GM21825 (cell line): Measurements from ENCODE around the gene TMEM63C.

Experiments used
- ATAC-seq: cut with Tn5 transposase; IDR thresholded peaks from one replicate; pipeline ENCODE4 v1.9.1; 2021; ENCODE audit warnings: mild to moderate bottlenecking, moderate library complexity; ENCODE audit not compliant: unreplicated experiment

The TMEM63C gene

DNA sequence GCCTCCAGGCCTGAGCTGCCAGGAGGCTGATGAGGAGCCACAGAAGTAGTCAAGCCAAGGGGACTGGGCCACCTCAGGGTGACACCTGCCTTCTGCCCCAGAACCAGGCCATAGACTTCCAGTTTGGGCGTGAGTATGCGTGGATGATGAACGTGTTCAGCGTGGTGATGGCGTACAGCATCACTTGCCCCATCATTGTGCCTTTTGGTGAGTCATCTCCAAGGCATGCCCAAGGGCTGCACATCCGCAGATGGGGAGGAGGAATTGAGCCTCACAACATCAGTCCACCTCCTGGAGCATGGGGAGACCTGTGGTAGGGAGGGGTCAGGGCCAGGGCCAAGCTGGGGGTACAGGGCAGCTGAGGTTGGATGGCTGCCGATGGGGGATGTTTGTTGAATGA, 67.1 kb downstream of the TMEM63C start:
- ATAC-seq, result no peak

DNA sequence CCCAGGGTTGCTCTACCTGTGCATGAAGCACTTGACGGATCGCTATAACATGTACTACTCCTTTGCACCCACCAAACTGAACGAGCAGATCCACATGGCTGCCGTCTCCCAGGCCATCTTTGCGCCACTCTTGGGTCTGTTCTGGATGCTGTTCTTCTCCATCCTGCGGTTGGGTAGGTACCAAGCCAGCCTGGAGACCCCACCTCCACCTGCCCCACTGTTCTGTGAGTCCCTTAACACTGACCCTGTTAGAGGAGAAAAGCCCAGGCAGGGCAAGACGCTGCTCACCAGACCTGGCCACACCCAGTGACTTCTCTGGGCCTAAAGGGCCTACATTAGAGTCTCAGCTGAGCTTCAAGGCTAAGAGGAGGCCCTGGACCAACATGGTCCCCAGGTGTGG, 67.7 kb downstream of the TMEM63C start:
- ATAC-seq, result no peak

DNA sequence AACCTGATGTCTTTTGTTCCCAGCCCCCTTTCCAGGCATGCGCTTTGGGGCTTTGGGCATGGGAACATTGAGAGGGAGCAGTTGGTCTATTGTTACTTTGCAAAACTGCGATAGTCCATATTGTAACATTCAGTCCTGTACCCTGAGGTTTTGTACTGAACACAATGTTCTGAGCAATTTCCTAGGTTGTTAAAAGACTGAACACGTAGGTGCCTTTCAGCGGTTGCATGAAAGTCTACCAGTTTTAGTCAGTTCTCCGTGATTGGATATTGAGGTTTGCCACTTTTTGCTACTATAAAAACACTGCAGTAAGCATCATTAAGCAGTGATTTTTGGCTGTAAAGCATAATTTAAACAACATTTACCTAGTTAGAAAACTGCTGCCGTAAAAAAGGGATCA, 69.3 kb downstream of the TMEM63C start:
- ATAC-seq, result no peak

DNA sequence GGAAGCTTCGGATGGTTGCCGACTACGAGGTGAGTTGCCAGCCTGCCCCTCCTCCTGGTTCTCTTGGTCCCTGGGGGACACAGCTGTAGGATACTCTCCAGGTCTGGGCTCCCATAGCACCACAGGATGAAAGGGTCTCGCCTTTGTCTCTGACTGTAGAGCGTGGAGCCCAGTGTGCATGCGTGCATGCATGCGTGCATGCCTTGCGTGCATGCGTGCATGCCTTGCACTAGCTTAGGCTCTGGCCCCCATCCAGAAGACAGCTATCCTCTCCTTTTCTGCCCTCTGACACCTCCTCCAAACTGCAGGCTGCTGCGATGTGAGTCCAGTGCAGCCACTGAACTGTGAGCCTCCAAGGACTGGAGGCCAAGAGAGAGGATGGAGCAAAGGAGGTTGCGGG, 70.3 kb downstream of the TMEM63C start:
- no peak for ATAC-seq

DNA sequence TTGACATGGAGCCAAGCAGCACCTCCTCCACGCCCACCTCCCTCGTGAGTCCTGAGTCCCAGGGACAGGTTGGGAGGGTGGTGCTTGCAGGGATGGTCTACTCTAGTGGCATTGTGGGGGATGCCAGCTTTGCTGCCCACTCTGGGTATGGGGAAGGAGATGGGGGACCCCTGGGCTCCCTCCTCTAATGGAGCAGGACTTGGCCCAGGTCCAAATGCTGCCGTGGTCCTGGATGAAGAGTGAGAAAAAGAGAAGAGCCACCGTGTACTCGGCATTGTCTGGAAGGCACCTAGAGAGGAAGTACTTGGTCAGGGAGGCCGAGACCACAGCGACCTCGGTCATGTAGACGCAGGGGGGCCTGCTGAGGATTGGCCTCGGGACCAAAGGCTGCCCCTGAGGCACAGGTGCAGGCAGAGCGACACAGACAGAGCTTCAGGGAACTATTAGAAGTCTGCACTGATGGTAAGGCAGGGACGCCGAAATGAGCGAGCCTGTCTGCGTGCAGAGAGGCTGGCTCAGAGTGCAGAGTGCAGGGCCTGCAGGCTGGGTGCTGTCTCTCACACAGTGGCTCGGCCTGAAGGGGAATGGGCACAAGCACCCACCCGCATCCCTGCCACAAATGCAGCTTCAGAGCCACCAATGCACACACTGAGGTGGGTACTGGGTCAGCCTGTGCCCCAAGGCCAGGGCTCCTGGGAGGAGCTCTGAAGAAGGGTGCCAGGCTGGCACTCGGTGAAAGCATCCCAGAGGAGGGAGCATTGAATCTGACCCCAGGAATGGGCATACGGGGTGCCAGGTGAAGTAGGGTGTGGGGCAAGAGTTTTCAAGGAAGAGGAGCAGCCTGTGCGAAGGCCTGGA, 72.0 kb downstream of the TMEM63C start:
- no peak for ATAC-seq

DNA sequence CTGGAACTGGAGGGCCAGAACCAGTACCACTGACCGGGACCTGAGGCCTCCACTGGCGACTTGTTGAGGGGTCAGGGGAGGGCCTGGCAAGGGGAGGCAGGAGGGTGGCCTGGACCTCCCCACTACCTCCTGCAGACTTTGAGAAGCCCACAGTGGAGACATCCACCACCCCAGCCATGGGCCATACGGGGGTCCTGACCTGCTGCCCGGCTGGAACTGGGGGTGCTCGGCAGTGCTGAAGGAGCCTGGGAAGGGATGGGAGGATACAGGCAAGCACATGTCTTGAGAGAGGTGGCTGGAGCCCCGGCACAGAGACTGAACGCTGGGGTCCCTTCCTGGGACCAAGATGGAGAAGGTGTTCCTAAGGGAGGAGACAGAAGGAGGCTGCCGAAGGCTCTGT, 75.1 kb downstream of the TMEM63C start:
- no peak for ATAC-seq

DNA sequence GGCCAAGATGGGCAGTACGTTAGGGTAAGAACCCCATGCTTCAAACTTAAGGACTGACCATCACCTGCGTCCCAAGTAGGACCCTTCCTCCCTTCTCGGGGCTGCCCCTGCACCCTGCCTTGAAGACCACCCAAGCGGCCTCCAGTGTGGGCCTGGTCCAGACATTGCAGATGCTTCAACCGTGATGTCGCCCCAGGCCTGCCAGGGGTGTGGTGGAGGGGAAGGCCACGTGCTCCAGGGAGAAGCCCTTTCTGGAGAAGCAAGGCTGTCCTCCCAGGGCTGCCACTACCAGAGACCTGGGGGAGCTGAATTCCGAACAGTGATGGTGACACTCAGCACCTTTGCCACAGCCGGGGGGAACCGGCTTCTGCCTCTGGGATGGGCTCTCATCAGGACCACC, 76.1 kb downstream of the TMEM63C start:
- ATAC-seq, result no peak

DNA sequence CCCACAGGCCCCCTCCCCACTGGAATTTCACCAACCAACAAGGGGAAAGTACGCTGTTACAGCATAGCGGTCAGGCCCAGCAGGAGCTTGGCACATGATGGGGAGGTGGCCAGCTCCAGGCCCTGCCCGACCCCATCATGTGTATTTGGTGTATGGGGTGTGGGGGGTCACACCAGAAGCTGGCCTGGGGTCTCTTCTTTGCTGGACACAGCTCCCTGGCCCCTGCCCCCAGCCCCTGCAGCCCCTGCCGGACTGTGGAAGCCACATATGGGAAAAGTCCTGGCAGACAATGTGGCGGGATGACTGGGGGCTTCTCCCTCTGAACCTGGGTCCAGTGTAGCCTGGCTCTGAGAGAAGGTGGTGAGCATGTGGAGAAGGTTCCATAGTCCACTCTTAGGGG, 77.0 kb downstream of the TMEM63C start:
- no peak for ATAC-seq

DNA sequence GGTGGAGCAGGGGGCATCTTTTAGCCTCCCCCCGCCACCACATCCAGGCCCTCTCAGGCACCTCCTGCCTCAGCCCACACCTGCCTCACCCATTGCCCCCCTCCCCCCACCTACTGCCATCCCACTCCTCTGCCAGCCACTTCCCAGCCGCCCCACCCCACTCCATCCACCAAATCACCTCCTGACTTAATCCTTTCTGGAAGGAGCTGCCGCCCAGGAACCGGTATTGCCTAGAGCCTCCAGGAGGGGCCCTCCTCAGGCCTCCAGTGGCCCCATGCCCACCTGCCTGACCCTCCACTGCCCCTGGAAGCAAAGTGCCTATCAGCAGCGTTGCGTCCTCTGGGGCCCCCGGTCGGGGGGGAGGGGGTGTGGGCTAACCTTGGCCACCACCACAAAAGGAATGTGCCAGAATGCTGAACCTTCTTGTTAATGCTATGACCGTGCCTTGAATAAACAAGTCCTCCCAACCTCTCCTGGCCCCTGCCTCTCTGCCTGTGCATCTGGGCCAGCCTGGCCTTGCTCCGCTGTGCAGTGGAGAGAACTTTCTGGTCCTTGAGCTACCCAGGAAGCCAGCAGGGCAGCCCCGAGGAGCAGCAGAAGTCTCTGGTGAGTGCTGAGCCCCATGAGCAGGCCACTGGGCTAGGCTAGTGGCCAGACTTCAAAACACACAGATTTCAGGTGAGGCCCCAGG, 77.6 kb downstream of the TMEM63C start:
- no peak for ATAC-seq

DNA sequence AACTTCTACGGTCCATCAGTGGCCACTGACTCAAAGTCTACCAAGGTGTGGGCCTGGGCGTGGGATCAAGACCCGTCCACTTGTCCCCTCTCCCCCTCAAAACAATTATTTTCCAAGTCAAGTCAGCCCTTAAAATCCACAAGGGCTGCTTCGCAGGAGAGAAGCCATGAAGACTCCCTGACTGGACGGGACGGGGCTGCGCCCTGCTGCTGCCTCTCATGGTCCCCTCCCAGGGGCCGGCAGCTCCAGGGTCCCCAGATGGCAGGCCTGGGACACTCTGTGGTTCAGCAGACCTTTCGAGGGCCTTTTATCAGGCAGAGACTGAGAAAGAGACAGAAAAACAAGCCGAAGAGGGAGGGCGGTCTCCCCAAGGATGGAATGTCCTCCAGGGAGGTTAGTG, 78.6 kb downstream of the TMEM63C start:
- no peak for ATAC-seq

DNA sequence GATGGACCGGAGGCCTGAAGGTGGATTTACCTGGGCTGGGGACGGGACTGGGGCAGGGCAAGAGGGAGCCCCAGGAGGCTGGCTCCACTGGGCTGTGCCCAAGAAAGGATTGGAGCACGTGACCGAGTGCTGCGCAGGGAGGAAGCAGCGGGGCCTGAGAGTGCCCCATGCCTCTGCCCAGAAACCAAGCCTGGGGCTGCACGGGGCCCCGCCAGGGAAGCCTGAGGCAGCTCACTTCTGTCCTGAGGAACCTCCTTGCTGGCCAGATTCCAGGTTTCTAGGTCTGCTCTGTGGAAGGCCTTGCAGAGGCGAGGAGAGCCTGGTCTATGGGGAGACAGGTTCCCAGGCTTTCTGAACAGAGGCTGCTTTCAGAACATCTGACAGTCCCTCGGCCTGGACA, 79.0 kb downstream of the TMEM63C start:
- no peak for ATAC-seq

DNA sequence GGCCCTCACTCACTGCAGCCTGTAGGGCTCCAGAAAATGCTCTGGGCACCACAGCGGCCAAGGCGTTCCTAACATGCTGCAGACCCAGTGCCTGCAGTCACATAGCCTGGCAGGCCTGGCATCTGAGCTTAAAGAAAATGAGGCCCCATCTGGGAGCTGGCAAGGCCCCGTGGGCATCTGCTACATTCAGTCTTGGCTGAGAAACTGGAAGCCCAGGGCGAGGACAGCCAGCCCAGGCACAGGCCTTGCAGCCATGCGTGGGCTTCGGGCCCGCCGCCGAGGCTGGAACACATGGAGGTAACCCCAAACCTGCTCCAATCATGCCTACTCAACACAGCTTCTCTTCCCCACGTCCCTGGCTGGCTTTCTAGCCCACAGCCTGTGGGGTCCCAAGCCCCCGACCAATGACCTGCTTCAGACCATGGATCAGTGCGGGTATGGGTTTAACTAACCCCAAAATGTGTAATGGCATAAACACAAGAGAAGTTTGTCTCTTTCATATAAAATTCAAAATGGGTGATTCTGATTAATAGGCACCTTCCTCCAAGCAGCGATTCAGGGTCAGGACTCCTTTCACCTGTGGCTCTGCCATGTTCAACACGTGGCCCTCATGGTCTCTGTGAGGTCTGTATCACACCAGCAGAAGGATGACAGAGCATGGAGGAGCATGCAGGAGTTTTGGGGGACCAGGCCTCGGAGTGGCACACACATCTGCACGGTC, 83.0 kb downstream of the TMEM63C start:
- ATAC-seq, result no peak

DNA sequence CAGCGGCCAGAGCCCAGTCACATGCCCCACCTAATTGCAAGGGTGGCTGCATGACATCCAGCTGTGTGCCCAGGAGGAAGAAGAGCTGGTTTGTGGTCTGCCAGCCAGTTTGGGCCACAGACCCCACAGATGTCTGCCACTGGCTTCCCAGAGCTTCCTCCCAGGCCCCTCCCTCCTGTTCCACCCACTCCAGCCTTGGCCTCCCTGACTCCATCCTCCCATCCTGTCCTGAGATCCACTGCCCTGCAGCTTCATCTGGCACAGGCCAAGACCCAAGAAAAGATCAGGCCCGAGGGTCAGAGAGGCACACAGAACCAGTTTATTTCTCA, 83.6 kb downstream of the TMEM63C start:
- no peak for ATAC-seq

DNA sequence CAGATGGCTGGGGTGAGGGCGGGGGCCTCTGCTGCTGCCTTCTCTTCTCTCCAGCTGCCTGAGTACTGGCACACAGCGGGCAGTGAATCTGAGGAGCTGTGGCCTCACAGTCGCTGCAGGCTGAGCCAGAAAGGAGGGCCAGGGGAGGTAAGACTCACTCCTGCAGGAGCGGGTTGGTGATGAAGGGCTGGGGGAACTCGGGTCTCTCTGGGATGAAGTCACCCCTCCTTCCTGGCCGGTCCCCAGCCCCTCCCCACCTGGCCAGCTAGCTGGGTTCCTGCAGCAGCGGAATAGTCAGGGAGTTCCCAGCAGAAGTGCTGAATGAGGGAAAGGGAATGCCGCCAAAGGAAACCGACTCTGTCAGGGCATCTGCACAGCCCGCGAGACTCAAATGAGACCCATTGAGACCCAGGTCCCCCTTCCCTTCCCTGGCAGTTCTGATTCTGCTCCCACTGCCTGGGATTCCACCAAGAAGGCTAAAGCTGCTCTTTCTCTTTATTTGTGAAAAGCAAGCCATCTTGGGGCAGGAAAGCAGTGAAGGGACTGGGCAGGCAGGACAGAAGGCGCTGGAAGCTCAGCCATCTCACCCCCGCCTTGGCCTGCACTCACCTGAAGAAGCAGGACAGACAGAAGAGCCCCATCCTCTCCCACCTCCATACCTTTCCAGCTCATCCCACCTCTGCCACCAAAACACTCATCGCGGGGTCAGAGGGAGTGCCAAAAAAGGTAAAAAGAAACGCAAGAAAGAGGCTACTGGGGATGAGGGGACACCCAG, 84.2 kb downstream of the TMEM63C start:
- no peak for ATAC-seq

DNA sequence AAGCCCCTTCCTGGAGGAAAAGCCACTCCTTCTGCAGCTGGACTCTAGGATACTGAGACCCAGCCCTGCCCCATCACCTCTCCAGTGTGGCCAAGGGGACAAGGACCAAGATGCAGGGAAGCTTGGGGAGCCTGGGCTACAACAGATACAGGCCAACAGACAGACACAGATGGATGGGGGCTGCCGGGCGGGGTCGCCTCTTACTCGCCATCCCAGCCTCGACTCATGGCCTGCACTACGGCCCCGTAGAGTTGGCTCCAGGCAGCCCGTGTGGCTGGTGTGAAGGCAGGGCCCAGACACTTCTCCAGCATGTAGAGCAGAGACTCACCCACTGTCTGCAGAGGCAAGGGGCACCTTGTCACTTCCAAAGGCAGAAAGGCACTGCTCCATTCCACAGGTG, 84.7 kb downstream of the TMEM63C start:
- no peak for ATAC-seq

DNA sequence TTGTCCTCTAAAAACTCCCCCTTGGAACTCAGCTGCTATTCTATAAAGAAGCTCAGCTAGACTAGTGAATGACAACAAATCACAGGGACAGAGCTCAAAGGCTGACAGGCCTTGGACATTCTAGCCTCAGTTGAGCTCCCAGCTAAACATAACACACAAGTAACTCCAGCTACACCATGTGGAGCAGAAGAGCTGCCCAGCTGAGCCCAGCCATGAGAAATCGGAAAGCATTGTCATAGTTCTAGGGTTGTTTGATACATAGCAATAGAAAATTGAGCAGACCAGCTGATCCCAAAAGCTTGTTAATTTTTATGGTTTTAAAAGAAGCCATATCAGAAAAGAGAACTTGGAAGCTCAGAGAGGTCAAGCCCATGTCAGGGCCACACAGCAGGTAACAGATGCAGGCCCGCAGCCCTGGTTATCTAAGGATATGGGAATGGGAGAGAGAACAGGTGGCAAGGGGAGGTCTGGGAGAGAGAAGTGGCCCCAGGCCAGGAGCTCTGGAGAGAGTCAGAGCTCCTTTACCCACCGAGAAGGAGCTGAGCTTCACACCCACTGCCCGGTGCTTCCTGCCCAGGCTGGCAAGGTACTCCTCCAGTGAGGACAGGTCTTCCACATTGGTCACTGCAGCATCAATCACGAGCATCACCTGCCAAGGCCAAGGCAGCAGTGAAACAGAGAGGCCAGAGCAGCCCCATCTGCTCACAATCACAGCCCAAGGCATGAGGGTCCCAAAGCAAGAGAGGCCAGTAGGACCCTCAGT, 86.5 kb downstream of the TMEM63C start:
- no peak for ATAC-seq

DNA sequence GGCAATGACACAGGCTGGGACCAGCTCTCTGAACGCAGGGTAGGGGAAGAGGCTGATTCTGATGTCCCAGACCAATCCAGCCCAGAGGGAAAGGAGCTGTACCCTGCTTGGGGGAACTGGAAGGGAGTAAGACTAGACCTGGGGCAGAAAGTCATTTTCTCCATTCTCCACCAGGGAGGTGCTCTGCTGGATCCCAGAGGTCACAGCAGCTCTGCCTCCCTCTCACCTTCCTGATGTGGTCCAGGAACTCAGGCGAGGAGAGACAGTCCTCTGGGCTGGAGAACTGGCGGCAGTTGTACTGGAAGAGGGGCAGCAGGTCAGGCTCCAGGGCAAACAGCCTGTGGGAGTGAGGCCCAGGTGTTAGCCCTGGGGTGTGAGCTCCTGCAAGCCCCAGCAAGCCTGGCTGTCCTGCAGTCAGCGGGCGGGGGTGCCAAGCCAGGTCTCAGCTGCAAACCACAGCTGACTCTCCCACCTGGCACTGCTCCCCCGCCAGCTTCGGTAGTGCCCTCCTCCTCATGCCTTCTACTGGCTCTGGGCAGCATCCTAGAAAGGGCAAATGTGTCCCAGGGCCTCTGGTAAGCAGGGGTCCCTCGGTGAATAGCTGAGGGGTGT, 87.5 kb downstream of the TMEM63C start:
- no peak for ATAC-seq

DNA sequence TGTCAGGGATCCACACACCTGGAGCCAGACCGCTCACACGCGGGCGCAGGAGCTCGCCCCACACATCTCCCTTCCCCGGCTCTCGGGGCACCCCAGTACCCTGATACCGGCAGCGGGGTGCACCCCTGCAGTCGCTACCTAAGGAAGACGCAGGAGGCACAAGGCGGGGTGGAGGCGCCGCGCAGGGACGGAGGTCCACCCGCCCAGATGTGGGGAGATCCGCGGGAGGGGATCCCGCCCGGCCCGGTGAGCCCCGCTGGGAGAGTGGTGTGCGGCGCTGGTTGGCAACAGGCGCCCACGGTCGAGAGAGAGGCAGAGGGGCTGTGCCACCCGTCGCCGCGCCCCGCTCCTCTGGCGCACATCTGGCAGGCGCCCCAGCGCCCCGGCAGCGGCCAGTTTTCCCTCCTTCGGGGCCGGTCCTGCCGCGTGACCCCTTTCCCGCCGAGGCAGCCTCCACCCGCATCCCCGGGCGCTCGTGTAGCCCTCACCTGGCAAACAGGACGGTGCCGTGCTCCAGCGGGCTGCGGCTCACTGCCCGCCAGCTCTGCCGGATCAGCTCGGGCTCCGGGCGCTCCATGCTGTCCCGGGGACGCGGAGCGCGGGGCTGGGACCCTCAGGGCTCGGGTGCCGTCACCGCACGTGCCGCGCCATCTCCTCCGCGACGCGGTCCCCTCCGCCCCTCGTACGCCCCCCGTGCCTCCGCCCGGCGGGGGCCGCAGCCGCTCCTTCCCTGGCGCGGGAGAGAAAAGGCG, 88.9 kb downstream of the TMEM63C start:
- no peak for ATAC-seq

DNA sequence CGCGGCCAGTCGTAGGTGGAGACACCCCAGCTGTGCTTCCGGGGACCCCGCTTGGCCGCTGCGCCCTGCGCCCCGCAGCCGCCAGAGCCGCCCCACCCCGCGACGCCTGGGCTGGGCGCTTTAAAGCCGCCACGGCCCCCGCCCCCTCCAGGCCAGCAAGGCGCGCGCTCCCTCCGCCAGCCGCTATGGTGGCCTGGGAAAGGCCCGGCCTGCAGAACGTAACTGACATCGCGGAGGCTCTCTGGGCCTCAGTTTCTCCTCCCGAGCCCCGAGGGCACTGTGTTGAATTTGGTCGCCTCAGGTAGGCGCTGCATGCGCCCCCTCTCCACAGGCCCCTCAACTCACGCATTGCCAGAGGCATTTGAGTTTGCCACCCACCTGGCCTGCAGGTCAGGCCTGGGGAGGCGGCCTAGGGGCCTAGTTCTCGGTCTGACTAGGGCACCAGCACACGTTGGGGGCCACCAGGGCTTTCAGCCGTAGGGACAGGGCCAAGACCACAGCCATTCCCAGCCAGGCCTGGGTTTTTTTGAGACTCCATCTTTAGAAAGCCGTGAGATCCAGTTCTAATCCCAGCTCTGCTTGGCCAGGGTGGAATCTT, 89.6 kb downstream of the TMEM63C start, which contains the start of gene NGB:
Gene NGB, minus strand, starts transcription at position 94 of the 598 bp plus-strand sequence. CDS start 269 bp downstream, outside the sequence.
- no peak for ATAC-seq
